SK-N-SH treated with all-trans-retinoic acid at 6 μM for 48 hours (cell line): Measurements from ENCODE around the gene SOX3.

Source experiments
- ATAC-seq: fragments of 200-7000 bp; cut with Tn5 transposase; 3 replicates; pipeline ENCODE4 v1.9.1; 2020; ENCODE audit warnings: mild to moderate bottlenecking, moderate library complexity
- ARNTL ChIP-seq: fragments of 450-650 bp; formaldehyde crosslinking; IDR thresholded peaks from 2 replicates; pipeline ENCODE4 v1.5.0; 2020; ENCODE audit warnings: low read depth, mild to moderate bottlenecking, moderate library complexity, borderline replicate concordance
- CREB5 ChIP-seq: fragments of 250-450 bp; sonication (Bioruptor Pico); IDR thresholded peaks from 2 replicates; pipeline ENCODE4 v1.5.1; 2020; ENCODE audit warnings: low read depth, mild to moderate bottlenecking, moderate library complexity
- CSDC2 ChIP-seq: fragments of 250-450 bp; sonication (Bioruptor Pico); IDR thresholded peaks from 2 replicates; pipeline ENCODE4 v1.5.0; 2020; ENCODE audit warnings: mild to moderate bottlenecking, moderate library complexity
- ESRRG ChIP-seq: fragments of 250-450 bp; sonication (Bioruptor Pico); IDR thresholded peaks from 2 replicates; pipeline ENCODE4 v1.6.1; 2021; ENCODE audit warnings: mild to moderate bottlenecking
- OSR1 ChIP-seq: fragments of 250-450 bp; sonication (Bioruptor Pico); IDR thresholded peaks from 2 replicates; pipeline ENCODE4 v1.8.0; 2022; ENCODE audit warnings: moderate library complexity, mild to moderate bottlenecking, inconsistent platforms
- RARB ChIP-seq: fragments of 250-450 bp; sonication (Bioruptor Pico); IDR thresholded peaks from 2 replicates; pipeline ENCODE4 v1.8.0; 2021; ENCODE audit warnings: mild to moderate bottlenecking, moderate library complexity
- SNAI2 ChIP-seq: fragments of 250-450 bp; sonication (Bioruptor Pico); IDR thresholded peaks from 2 replicates; pipeline ENCODE4 v1.5.0; 2020; ENCODE audit warnings: mild to moderate bottlenecking, moderate library complexity
- TCF4 ChIP-seq: fragments of 250-450 bp; sonication (Bioruptor Pico); IDR thresholded peaks from 2 replicates; pipeline ENCODE4 v1.8.0; 2021; ENCODE audit warnings: mild to moderate bottlenecking, moderate library complexity, borderline replicate concordance
- TOX ChIP-seq: fragments of 250-450 bp; sonication (Bioruptor Pico); IDR thresholded peaks from 2 replicates; pipeline ENCODE4 v1.8.0; 2021; ENCODE audit warnings: mild to moderate bottlenecking, moderate library complexity, borderline replicate concordance
- ZC3H10 ChIP-seq: fragments of 250-450 bp; sonication (Bioruptor Pico); IDR thresholded peaks from 2 replicates; pipeline ENCODE4 v1.5.1; 2021; ENCODE audit warnings: mild to moderate bottlenecking, moderate library complexity
- ZFP30 ChIP-seq: fragments of 450-650 bp; formaldehyde crosslinking; IDR thresholded peaks from 2 replicates; pipeline ENCODE4 v1.5.0; 2022; ENCODE audit warnings: mild to moderate bottlenecking, moderate library complexity
- ZNF565 ChIP-seq: fragments of 450-650 bp; formaldehyde crosslinking; conservative IDR thresholded peaks from 2 replicates; pipeline ENCODE4 v1.5.0; 2020; ENCODE audit warnings: low read depth, mild to moderate bottlenecking, moderate library complexity
- ZNF70 ChIP-seq: fragments of 450-650 bp; formaldehyde crosslinking; IDR thresholded peaks from 2 replicates; pipeline ENCODE4 v1.5.0; 2020; ENCODE audit warnings: mild to moderate bottlenecking, moderate library complexity
- ZNF8 ChIP-seq: fragments of 450-650 bp; formaldehyde crosslinking; IDR thresholded peaks from 2 replicates; pipeline ENCODE4 v1.5.0; 2020; ENCODE audit warnings: mild to moderate bottlenecking, moderate library complexity
- TF ChIP-seq, protein P1 (sequence below): fragments of 250-450 bp; sonication (Bioruptor Pico); IDR thresholded peaks from 2 replicates; pipeline ENCODE4 v1.8.0; 2021; ENCODE audit warnings: low read depth, mild to moderate bottlenecking, moderate library complexity, borderline replicate concordance
- TF ChIP-seq, protein P2 (sequence below): fragments of 250-450 bp; sonication (Bioruptor Pico); IDR thresholded peaks from 2 replicates; pipeline ENCODE4 v1.5.0; 2020; ENCODE audit warnings: mild to moderate bottlenecking, moderate library complexity
- TF ChIP-seq, protein P3 (sequence below): fragments of 250-450 bp; sonication (Bioruptor Pico); IDR thresholded peaks from 2 replicates; pipeline ENCODE4 v1.8.0; 2020; ENCODE audit warnings: mild to moderate bottlenecking, moderate library complexity, borderline replicate concordance
- TF ChIP-seq, protein P4 (sequence below): fragments of 250-450 bp; sonication (Bioruptor Pico); IDR thresholded peaks from 2 replicates; pipeline ENCODE4 v1.5.1; 2021; ENCODE audit warnings: mild to moderate bottlenecking, moderate library complexity

The SOX3 gene

DNA sequence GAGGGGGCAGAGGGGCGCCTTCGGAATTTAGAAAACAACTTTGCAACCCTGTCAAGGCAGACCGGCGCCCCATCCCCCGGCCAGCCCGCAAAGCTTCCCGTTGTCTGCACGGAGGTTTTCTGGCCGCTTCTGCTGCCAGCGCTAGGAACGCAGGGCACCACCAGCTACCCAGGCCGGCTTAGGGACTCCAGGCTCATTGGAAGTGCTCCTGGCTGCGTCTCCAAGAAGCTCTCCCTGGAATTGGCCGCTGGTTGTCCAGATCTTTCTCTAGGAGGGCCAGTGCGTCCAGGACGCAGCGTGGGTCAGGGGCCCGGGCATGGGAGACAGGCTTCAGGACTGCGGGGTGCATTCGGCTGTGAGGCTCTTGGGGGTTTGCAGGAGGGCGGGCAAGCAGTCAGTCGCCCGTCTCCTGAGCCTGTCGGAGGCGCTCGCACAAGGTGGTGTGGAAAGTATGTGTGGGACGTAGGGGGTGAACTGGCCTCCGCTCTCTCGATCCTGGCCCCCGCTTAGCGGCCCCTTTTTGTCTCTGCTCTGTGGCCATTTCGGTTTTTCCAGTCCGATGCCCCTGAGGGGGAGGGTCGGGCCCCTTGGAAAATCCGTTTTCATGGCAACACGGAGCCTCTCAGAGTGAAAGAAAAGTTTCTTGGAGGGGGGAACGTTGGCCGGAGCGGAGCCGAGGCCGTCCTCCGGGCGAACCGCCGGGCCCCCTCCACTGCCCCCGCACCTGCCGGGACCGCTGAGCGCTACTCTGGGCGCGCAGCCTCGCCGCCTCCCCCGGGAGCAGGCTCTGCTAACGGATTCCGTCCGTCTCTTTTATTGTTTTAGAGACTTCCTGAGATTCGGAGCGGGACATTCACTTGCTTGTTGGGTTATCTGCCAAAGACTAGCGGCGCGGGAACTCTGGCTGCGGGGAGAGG is 810 bp upstream of the SOX3 start:
- ATAC-seq: no peak
- TF ChIP-seq, protein P1, sequence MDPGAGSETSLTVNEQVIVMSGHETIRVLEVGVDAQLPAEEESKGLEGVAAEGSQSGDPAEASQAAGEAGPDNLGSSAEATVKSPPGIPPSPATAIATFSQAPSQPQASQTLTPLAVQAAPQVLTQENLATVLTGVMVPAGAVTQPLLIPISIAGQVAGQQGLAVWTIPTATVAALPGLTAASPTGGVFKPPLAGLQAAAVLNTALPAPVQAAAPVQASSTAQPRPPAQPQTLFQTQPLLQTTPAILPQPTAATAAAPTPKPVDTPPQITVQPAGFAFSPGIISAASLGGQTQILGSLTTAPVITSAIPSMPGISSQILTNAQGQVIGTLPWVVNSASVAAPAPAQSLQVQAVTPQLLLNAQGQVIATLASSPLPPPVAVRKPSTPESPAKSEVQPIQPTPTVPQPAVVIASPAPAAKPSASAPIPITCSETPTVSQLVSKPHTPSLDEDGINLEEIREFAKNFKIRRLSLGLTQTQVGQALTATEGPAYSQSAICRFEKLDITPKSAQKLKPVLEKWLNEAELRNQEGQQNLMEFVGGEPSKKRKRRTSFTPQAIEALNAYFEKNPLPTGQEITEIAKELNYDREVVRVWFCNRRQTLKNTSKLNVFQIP (CRISPR knock-in tag): no peak
- TF ChIP-seq ARNTL (CRISPR knock-in tag) (no peak), TCF4 (CRISPR knock-in tag) (no peak)
- TF ChIP-seq, protein P2, sequence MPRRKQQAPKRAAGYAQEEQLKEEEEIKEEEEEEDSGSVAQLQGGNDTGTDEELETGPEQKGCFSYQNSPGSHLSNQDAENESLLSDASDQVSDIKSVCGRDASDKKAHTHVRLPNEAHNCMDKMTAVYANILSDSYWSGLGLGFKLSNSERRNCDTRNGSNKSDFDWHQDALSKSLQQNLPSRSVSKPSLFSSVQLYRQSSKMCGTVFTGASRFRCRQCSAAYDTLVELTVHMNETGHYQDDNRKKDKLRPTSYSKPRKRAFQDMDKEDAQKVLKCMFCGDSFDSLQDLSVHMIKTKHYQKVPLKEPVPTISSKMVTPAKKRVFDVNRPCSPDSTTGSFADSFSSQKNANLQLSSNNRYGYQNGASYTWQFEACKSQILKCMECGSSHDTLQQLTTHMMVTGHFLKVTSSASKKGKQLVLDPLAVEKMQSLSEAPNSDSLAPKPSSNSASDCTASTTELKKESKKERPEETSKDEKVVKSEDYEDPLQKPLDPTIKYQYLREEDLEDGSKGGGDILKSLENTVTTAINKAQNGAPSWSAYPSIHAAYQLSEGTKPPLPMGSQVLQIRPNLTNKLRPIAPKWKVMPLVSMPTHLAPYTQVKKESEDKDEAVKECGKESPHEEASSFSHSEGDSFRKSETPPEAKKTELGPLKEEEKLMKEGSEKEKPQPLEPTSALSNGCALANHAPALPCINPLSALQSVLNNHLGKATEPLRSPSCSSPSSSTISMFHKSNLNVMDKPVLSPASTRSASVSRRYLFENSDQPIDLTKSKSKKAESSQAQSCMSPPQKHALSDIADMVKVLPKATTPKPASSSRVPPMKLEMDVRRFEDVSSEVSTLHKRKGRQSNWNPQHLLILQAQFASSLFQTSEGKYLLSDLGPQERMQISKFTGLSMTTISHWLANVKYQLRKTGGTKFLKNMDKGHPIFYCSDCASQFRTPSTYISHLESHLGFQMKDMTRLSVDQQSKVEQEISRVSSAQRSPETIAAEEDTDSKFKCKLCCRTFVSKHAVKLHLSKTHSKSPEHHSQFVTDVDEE (CRISPR knock-in tag): no peak

GRCh38 chrX:140503714-140504351 is 1.0 kb downstream of the SOX3 start:
- peak; percentile 66 for ATAC-seq
- TF ChIP-seq TCF4 (CRISPR knock-in tag): no peak
- TF ChIP-seq, protein P2 (CRISPR knock-in tag): no peak
- TF ChIP-seq ZNF565 (CRISPR knock-in tag): no peak
- no peak for TF ChIP-seq ZNF70 (CRISPR knock-in tag)
- TF ChIP-seq, protein P3, sequence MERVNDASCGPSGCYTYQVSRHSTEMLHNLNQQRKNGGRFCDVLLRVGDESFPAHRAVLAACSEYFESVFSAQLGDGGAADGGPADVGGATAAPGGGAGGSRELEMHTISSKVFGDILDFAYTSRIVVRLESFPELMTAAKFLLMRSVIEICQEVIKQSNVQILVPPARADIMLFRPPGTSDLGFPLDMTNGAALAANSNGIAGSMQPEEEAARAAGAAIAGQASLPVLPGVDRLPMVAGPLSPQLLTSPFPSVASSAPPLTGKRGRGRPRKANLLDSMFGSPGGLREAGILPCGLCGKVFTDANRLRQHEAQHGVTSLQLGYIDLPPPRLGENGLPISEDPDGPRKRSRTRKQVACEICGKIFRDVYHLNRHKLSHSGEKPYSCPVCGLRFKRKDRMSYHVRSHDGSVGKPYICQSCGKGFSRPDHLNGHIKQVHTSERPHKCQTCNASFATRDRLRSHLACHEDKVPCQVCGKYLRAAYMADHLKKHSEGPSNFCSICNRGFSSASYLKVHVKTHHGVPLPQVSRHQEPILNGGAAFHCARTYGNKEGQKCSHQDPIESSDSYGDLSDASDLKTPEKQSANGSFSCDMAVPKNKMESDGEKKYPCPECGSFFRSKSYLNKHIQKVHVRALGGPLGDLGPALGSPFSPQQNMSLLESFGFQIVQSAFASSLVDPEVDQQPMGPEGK (CRISPR knock-in tag): no peak
- TF ChIP-seq SNAI2 (CRISPR knock-in tag): no peak
- TF ChIP-seq CSDC2: no peak
- no peak for TF ChIP-seq ZNF8 (CRISPR knock-in tag)
- TF ChIP-seq ESRRG (CRISPR knock-in tag): no peak
- TF ChIP-seq, protein P1 (CRISPR knock-in tag): no peak
- TF ChIP-seq, protein P4, sequence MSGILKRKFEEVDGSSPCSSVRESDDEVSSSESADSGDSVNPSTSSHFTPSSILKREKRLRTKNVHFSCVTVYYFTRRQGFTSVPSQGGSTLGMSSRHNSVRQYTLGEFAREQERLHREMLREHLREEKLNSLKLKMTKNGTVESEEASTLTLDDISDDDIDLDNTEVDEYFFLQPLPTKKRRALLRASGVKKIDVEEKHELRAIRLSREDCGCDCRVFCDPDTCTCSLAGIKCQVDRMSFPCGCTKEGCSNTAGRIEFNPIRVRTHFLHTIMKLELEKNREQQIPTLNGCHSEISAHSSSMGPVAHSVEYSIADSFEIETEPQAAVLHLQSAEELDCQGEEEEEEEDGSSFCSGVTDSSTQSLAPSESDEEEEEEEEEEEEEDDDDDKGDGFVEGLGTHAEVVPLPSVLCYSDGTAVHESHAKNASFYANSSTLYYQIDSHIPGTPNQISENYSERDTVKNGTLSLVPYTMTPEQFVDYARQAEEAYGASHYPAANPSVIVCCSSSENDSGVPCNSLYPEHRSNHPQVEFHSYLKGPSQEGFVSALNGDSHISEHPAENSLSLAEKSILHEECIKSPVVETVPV (CRISPR knock-in tag): no peak
- no peak for TF ChIP-seq ARNTL (CRISPR knock-in tag)
- no peak for TF ChIP-seq CREB5 (CRISPR knock-in tag)
- no peak for TF ChIP-seq TOX (CRISPR knock-in tag)
- no peak for TF ChIP-seq ZFP30 (CRISPR knock-in tag)
- TF ChIP-seq ZC3H10 (CRISPR knock-in tag): no peak
- TF ChIP-seq OSR1: no peak
- no peak for TF ChIP-seq RARB (CRISPR knock-in tag)
- TF ChIP-seq, all 23 proteins: peak for 0
